BJ (cell line): ENCODE data around the gene NXPE3. TPM values are rescaled to one million over a fixed set of nuclear protein-coding genes. Genes with fewer than 3 reads are reported as not detected.

Experiments
- CTCF ChIA-PET: fragments of 350-600 bp; formaldehyde crosslinking; extraction: SDS; loops from one replicate; lab custom pipeline; 2021; ENCODE audit warnings: antibody characterized with exemption, inconsistent platforms; lab: Yijun Ruan, JAX
- POLR2A ChIA-PET: fragments of 300-600 bp; sonication (Branson Sonifier 250); formaldehyde crosslinking; extraction: SDS; loops from one replicate; lab custom pipeline; 2021; ENCODE audit warnings: antibody characterized with exemption; lab: Charles Lee
- DNase-seq: peaks from one replicate; pipeline ENCODE4 v3.0.0-alpha.2; 2011; ENCODE audit warnings: low read depth
- H3K27me3 ChIP-seq: 2 replicates; pipeline ENCODE4 v1.6.0; 2011; ENCODE audit warnings: low read length; ENCODE audit not compliant: control insufficient read depth, insufficient read depth
- H3K36me3 ChIP-seq: 2 replicates; pipeline ENCODE4 v1.5.1; 2011; ENCODE audit warnings: low read length; ENCODE audit not compliant: control insufficient read depth, insufficient read depth
- H3K4me3 ChIP-seq: 2 replicates; pipeline ENCODE4 v1.5.1; 2011; ENCODE audit warnings: low read depth, mild to moderate bottlenecking, control low read depth, low read length
- polyA plus RNA-seq: library from polyadenylated mRNA; depleted of rRNA; stranded (reverse); fragments of >200 nt; gene quantifications from 2 replicates; pipeline ENCODE4 v1.2.3, GENCODE V29; 2011
- TF ChIP-seq, protein P1 (sequence below): IDR thresholded peaks from 2 replicates; pipeline ENCODE4 v1.5.1; 2011; ENCODE audit warnings: low read depth, mild to moderate bottlenecking, control low read depth, inconsistent platforms, low read length, moderate library complexity; ENCODE audit not compliant: insufficient read depth

Gene NXPE3
- polyA plus RNA-seq, 1 experiment: 30.3 TPM

DNA sequence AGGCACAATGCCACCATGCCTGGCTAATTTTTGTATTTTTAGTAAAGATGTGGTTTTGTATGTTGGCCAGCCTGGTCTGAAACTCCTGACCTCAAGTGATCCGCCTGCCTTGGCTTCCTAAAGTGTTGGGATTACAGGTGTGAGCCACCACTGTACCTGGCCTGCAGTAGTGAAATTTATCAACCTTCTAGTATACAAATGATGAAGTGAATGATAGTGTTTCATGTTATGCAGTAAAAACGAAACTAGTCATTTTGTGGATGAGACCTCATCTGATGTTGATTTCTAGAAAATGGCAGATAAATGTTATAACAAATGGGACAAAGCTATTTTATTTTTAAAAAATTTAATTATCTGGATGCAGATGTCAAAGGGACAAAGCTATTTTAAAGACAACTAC lies 32.9 kb downstream of the NXPE3 start:
- CTCF ChIA-PET: interaction anchor here (1.5 to 10.9 kb wide), 5 partner anchors 8 to 423 kb away, joined by 3 to 208 read pairs (median 24); no protein-coding TSS in a partner anchor
- TF ChIP-seq, protein P1, sequence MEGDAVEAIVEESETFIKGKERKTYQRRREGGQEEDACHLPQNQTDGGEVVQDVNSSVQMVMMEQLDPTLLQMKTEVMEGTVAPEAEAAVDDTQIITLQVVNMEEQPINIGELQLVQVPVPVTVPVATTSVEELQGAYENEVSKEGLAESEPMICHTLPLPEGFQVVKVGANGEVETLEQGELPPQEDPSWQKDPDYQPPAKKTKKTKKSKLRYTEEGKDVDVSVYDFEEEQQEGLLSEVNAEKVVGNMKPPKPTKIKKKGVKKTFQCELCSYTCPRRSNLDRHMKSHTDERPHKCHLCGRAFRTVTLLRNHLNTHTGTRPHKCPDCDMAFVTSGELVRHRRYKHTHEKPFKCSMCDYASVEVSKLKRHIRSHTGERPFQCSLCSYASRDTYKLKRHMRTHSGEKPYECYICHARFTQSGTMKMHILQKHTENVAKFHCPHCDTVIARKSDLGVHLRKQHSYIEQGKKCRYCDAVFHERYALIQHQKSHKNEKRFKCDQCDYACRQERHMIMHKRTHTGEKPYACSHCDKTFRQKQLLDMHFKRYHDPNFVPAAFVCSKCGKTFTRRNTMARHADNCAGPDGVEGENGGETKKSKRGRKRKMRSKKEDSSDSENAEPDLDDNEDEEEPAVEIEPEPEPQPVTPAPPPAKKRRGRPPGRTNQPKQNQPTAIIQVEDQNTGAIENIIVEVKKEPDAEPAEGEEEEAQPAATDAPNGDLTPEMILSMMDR: no peak
- POLR2A ChIA-PET: no interaction called here
- Histone ChIP-seq H3K36me3 (peaks cover 2% of the 10 kb centered on the region), H3K27me3 (no peaks in the 10 kb centered on the region), H3K4me3 (no peak overlapping the region)
- DNase-seq: no peak

DNA sequence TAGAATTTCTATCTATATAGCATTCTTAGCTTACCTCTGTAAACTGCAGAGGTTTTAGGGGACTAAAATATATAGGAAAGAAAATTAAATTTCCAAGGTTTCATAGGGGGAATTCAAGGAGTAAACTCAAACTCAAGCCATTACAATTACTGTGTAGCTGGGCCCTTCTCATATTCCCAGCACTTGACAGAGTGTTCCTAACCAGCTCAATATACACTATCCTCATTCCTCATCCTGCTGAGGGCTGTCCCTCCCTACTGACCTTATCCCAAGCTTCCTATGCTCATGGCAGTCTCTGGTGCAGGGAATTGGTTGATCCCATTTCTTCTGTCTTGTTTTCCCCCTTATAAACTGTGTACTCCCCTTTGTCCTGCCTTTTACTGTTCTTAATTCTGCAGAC lies 33.9 kb downstream of the NXPE3 start:
- CTCF ChIA-PET: interaction anchor here (0.6 to 10.9 kb wide), 12 partner anchors 9 to 730 kb away, joined by 3 to 208 read pairs (median 6); partner anchors contain the start of gene NFKBIZ
- TF ChIP-seq, protein P1: no peak
- H3K27me3 ChIP-seq: no peaks in the 10 kb centered on the region
- POLR2A ChIA-PET: no interaction called here
- no peak overlapping the region for H3K4me3 ChIP-seq
- H3K36me3 ChIP-seq: no peaks in the 10 kb centered on the region; the same call in 1 of the 2 replicates
- no peak for DNase-seq

DNA sequence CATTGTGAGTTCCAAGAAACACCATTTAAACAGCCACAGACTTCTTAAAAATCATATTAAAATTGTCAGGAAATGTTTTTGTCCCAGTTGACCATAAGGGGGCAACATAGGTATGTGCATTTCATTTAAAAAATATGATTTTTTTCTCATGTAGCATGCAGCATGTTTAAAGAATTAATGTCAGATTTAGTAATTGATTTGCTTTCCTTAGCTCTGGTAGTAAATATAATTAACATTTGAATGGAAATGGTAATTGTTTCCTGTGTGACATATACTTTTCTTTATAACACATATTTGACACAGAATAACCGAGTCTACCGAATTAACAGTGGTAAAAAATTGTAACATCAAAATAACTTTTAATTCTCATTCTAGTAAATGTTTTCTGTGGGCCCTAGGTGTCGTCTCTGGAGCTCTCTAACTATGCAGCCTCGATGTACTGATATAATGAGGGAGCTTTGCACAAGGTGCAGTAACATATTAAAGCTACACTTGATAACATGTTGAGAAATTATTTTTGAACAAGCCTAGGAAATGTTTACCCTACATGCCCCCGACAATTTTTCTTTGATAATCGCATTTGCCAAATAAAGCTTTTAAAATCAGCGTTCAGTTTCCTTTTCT lies 34.9 kb downstream of the NXPE3 start:
- DNase-seq: no peak
- TF ChIP-seq, protein P1: peak; percentile 52
- Histone ChIP-seq H3K4me3 (no peak overlapping the region), H3K27me3 (no peaks in the 10 kb centered on the region), H3K36me3 (no peaks in the 10 kb centered on the region; the same call in none of the 2 replicates)
- CTCF ChIA-PET: interaction anchor here (0.7 to 10.9 kb wide), 14 partner anchors 10 to 896 kb away, joined by 3 to 208 read pairs (median 4); partner anchors contain the start of gene NFKBIZ
- POLR2A ChIA-PET: no interaction called here

DNA sequence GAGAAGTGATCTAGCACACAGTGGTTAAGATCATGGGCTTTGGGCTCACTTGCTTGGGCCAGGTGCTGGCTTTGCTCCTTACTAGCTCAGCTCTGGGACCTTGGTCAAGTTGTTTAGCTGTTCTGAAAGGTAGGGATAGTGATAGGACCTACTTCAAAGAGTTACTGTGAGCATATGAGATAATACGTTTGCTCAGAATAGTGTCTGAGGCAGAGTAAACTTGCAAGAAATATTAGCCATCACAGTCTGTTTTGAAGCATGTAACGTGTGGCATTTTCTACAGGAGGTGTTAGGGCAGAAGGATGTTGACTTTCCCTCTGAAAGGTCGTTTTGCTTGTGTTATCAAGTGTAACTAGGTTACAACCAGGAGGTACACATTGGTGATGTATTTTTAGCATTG lies 35.8 kb downstream of the NXPE3 start:
- Histone ChIP-seq H3K36me3 (no peaks in the 10 kb centered on the region; the same call in none of the 2 replicates), H3K4me3 (no peak overlapping the region), H3K27me3 (no peaks in the 10 kb centered on the region)
- CTCF ChIA-PET: interaction anchor here (0.7 to 10.9 kb wide), 9 partner anchors 11 to 895 kb away, joined by 3 to 208 read pairs (median 10); partner anchors contain the start of gene NFKBIZ
- no peak for DNase-seq
- TF ChIP-seq, protein P1: no peak
- POLR2A ChIA-PET: no interaction called here
